CD14-positive monocyte (primary cell): Measurements from ENCODE around the gene RAP1B. TPM values are rescaled to one million over a fixed set of nuclear protein-coding genes. Genes with fewer than 3 reads are reported as not detected.
A peak's percentile ranks its signal among the peaks of the same experiment; 100 is the strongest.

Experiments used
- DNase-seq, 3 donors: peaks; one replicate each; pipeline ENCODE4 v3.0.0-alpha.2; 2011 to 2022
- H2AFZ ChIP-seq: 2 replicates; pipeline ENCODE4 v1.6.0; 2012; ENCODE audit warnings: mild to moderate bottlenecking, low read depth, low read length, inconsistent platforms; ENCODE audit not compliant: insufficient read depth, poor library complexity, severe bottlenecking
- H3K27ac ChIP-seq, 2 donors: 1 replicate in 1 of 2; 2 replicates in 1 of 2; pipeline ENCODE4 v1.5.1; 2012 to 2013; ENCODE audit warnings: low read length in 2 of 2, control low read depth in 1 of 2, inconsistent platforms in 1 of 2, low read depth in 1 of 2, mild to moderate bottlenecking in 1 of 2
- H3K27me3 ChIP-seq, 2 donors: one replicate each; pipeline versions ENCODE4 v1.6.0 to v1.6.1; 2011 to 2013; ENCODE audit warnings: low read length in 2 of 2; ENCODE audit not compliant: control insufficient read depth in 2 of 2, insufficient read depth in 2 of 2
- H3K36me3 ChIP-seq, 2 donors: replicated peaks in 1 of 2; 1 replicate in 1 of 2; 2 replicates in 1 of 2; pipeline versions ENCODE4 v1.5.1 to v1.6.1; 2012 to 2013; ENCODE audit warnings: low read length in 2 of 2, control low read depth in 1 of 2, inconsistent platforms in 1 of 2, mild to moderate bottlenecking in 1 of 2; ENCODE audit not compliant: insufficient read depth in 2 of 2, control insufficient read depth in 1 of 2
- H3K4me1 ChIP-seq, 2 donors: 1 replicate in 1 of 2; 2 replicates in 1 of 2; pipeline versions ENCODE4 v1.5.1 to v1.6.1; 2012 to 2013; ENCODE audit warnings: low read length in 2 of 2, control low read depth in 1 of 2, inconsistent platforms in 1 of 2, mild to moderate bottlenecking in 1 of 2, moderate library complexity in 1 of 2; ENCODE audit not compliant: insufficient read depth in 2 of 2, control insufficient read depth in 1 of 2
- H3K4me2 ChIP-seq: replicated peaks from 2 replicates; pipeline ENCODE3; 2012; ENCODE audit warnings: low read length, moderate library complexity, mild to moderate bottlenecking; ENCODE audit not compliant: poor library complexity, severe bottlenecking; ENCODE audit errors: extremely low read depth
- H3K4me3 ChIP-seq, 3 experiments: fragments of 200-600 bp in 1 of 3; sonication (generic) in 1 of 3; replicated peaks in 1 of 3; 1 replicate in 2 of 3; 2 replicates in 1 of 3; pipeline ENCODE4 v1.5.1; 2011 to 2013; ENCODE audit warnings: low read length in 3 of 3, mild to moderate bottlenecking in 3 of 3, control low read depth in 2 of 3, low read depth in 2 of 3, inconsistent platforms in 1 of 3, moderate library complexity in 1 of 3
- H3K79me2 ChIP-seq: 2 replicates; pipeline ENCODE4 v1.6.0; 2012; ENCODE audit warnings: mild to moderate bottlenecking, control low read depth, inconsistent platforms, low read length, moderate library complexity; ENCODE audit not compliant: insufficient read depth
- H3K9ac ChIP-seq: 2 replicates; pipeline ENCODE4 v1.6.0; 2017; ENCODE audit warnings: low read length, mild to moderate bottlenecking; ENCODE audit not compliant: insufficient read depth, poor library complexity, severe bottlenecking
- H3K9me3 ChIP-seq, 2 donors: replicated peaks in 1 of 2; 1 replicate in 1 of 2; 2 replicates in 1 of 2; pipeline versions ENCODE4 v1.5.1 to v1.6.1; 2012 to 2013; ENCODE audit warnings: low read length in 2 of 2, control low read depth in 1 of 2; ENCODE audit not compliant: control insufficient read depth in 1 of 2, insufficient read depth in 1 of 2
- H4K20me1 ChIP-seq: 2 replicates; pipeline ENCODE4 v1.6.0; 2012; ENCODE audit warnings: mild to moderate bottlenecking, low read length, control low read depth, moderate library complexity; ENCODE audit not compliant: insufficient read depth
- H3K27ac Mint-ChIP-seq, 7 donors: one replicate each; pipeline ENCODE4 v1.8.0; 2020; ENCODE audit warnings: mild to moderate bottlenecking in 7 of 7, mixed read lengths in 7 of 7, moderate library complexity in 6 of 7, inconsistent platforms in 2 of 7
- H3K27me3 Mint-ChIP-seq, 3 donors: one replicate each; pipeline ENCODE4 v1.8.0; 2021 to 2022; ENCODE audit warnings: low read depth in 3 of 3, mild to moderate bottlenecking in 3 of 3, mixed read lengths in 3 of 3, moderate library complexity in 3 of 3, inconsistent platforms in 1 of 3
- H3K36me3 Mint-ChIP-seq, 2 donors: one replicate each; pipeline ENCODE4 v1.8.0; 2020; ENCODE audit warnings: mixed read lengths in 2 of 2, inconsistent platforms in 1 of 2, mild to moderate bottlenecking in 1 of 2
- H3K4me1 Mint-ChIP-seq: one replicate; pipeline ENCODE4 v1.8.0; 2020; ENCODE audit warnings: mild to moderate bottlenecking, mixed read lengths
- H3K4me3 Mint-ChIP-seq, 2 donors: one replicate each; pipeline ENCODE4 v1.8.0; 2020; ENCODE audit warnings: mild to moderate bottlenecking in 2 of 2, mixed read lengths in 2 of 2, moderate library complexity in 1 of 2
- H3K9me3 Mint-ChIP-seq, 7 donors: one replicate each; pipeline ENCODE4 v1.8.0; 2020 to 2022; ENCODE audit warnings: mixed read lengths in 7 of 7, mild to moderate bottlenecking in 6 of 7, moderate library complexity in 6 of 7, inconsistent platforms in 2 of 7
- CTCF ChIP-seq: fragments of 200-600 bp; IDR thresholded peaks from one replicate; pipeline ENCODE4 v1.8.0; 2022; ENCODE audit warnings: antibody characterized with exemption, mild to moderate bottlenecking
- WGBS: methylation state at CpG from one replicate; pipeline ENCODE4 v1.1.5; 2013; ENCODE audit warnings: missing lambda C conversion rate; ENCODE audit not compliant: insufficient coverage; 5-methylcytosine and 5-hydroxymethylcytosine counted together
- intact Hi-C, 2 donors: fragments of 100-400 bp; cut with micrococcal nuclease; formaldehyde crosslinking; loops; one replicate each; pipeline versions ENCODE4 v1.15.0 to v1.15.1; 2023
- polyA plus RNA-seq, 3 donors: library from polyadenylated mRNA; depleted of rRNA in 1 of 3; unstranded in 2 of 3; stranded (reverse) in 1 of 3; fragments of 300-500 nt in 2 of 3; fragments of >200 nt in 1 of 3; fragmentation: Illumina TruSeq in 2 of 3; gene quantifications; 1 replicate in 2 of 3; 2 replicates in 1 of 3; pipeline ENCODE4 v1.2.3, GENCODE V29; 2012 to 2021

RAP1B gene
- polyA plus RNA-seq, 3 donors, result 153 to 543 (median 461) TPM

DNA sequence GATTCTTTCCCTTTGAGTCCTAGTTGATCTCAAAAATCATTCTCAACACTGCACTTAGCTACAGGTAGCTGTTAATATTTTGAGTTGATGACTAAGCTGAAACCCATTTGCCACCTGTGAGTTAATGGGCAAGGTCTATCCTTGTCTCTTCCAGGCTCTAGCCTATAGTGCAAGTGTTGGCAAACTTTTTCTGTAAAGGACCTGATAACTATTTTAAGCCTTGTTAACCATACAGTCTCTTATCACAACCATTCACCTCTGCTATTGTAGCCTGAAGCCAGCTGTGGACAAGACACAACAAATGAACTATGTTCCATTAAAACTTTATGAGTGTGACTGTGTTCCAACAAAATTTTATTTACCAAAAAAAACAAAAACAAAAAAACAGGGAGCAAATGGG, 19.4 kb downstream of the RAP1B start:
- Histone ChIP-seq H3K9ac (no peak overlapping the region), H3K4me2 (no peak overlapping the region), H2AFZ (no peak overlapping the region), H4K20me1 (peaks cover 100% of the 10 kb centered on the region), H3K9me3 (no peaks in the 10 kb centered on the region), H3K27me3 (no peaks in the 10 kb centered on the region), H3K36me3 (peaks cover 11 to 46% of the 10 kb centered on the region in 2 donors), H3K79me2 (peaks cover 100% of the 10 kb centered on the region), H3K4me3 (no peak overlapping the region), H3K27ac (peak overlapping the region in 1 of 2 donors; percentile 11), H3K4me1 (no peaks in the 10 kb centered on the region)
- peaks cover 0 to 3% (median 0%) of the 10 kb centered on the region in 7 donors for H3K9me3 Mint-ChIP-seq
- H3K4me1 Mint-ChIP-seq, result peaks cover 32% of the 10 kb centered on the region
- H3K4me3 Mint-ChIP-seq, result no peak overlapping the region
- no peak for TF ChIP-seq CTCF
- peaks cover 21 to 54% of the 10 kb centered on the region in 2 donors for H3K36me3 Mint-ChIP-seq
- DNase-seq, result no peak
- intact Hi-C loops, result no loop called here
- H3K27me3 Mint-ChIP-seq, result no peaks in the 10 kb centered on the region
- H3K27ac Mint-ChIP-seq, result peak overlapping the region in 3 of 7 donors; percentile 25 to 79 (median 51)

GRCh38 chr12:68630598-68630997, 19.9 kb downstream of the RAP1B start:
- Histone ChIP-seq H2AFZ (no peak overlapping the region), H3K4me1 (no peaks in the 10 kb centered on the region), H3K27me3 (no peaks in the 10 kb centered on the region), H3K9me3 (no peaks in the 10 kb centered on the region), H3K4me2 (no peak overlapping the region), H3K27ac (peak overlapping the region in 1 of 2 donors; percentile 11), H4K20me1 (peaks cover 100% of the 10 kb centered on the region), H3K36me3 (peaks cover 7 to 41% of the 10 kb centered on the region in 2 donors), H3K4me3 (no peak overlapping the region), H3K79me2 (peaks cover 100% of the 10 kb centered on the region), H3K9ac (no peak overlapping the region)
- no peak overlapping the region for H3K4me3 Mint-ChIP-seq
- H3K4me1 Mint-ChIP-seq, result peaks cover 32% of the 10 kb centered on the region
- no peaks in the 10 kb centered on the region for H3K27me3 Mint-ChIP-seq
- peaks cover 0 to 3% (median 0%) of the 10 kb centered on the region in 7 donors for H3K9me3 Mint-ChIP-seq
- no peak for DNase-seq
- WGBS, result 80% methylated on average over 1 of the region's 7 CpGs
- intact Hi-C loops, result no loop called here
- peaks cover 19 to 49% of the 10 kb centered on the region in 2 donors for H3K36me3 Mint-ChIP-seq
- H3K27ac Mint-ChIP-seq, result peak overlapping the region in 3 of 7 donors; percentile 46 to 79 (median 51)
- TF ChIP-seq CTCF, result no peak
